GM21381 (cell line): ENCODE measurements around the gene HSP90AA1.
"Not testable (repeated sequence)": the region's sequence is repeated elsewhere in the genome, so short reads cannot be mapped to it uniquely, and the experiment has no call there.

Experiments
- ATAC-seq: cut with Tn5 transposase; IDR thresholded peaks from one replicate; pipeline ENCODE4 v1.9.1; 2021; ENCODE audit warnings: mild to moderate bottlenecking, moderate library complexity; ENCODE audit not compliant: unreplicated experiment

HSP90AA1 gene

DNA sequence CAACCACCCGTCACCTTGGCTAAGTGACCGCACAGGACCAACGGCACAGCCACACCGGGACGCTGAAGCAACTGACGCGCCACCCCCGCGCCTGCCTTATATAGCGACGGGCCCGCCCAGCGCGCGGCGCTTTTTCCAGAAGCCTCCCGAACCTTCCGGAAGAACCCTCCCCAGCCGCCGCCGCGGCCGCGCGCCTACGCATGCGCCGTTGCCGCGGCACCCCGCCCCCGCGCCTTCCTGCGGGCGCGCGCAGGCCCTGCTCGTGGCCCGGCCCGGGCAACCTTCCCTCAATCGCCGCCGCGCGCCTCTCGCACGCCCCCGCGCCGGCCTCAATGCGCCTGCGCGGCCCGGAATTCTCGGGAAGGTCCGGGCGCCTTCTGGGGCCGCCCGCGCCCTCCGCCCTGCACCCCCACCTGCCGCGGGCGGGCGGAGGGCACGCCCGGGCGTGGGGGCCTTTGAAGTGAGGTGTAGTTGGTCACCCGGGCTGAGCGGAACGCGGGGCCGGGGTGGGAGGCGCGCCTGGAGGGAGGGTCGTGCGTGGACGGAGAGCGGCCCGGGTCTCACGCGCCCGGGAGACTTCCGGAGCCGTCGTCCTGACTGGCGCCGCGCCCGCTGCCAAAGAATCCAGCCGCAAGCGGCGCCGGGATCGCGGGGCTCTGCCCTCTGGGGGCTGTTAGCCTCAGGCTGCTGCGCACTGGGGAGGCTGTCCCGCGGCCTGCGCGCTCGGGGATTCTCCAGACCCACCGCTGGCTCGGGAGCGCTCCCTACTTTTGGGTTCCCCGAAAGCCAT is at the start of gene HSP90AA1:
Gene HSP90AA1, minus strand, starts transcription at position 73 of the 790 bp plus-strand sequence. CDS start 666 bp downstream, outside the sequence.
- ATAC-seq, result peak; percentile 76

DNA sequence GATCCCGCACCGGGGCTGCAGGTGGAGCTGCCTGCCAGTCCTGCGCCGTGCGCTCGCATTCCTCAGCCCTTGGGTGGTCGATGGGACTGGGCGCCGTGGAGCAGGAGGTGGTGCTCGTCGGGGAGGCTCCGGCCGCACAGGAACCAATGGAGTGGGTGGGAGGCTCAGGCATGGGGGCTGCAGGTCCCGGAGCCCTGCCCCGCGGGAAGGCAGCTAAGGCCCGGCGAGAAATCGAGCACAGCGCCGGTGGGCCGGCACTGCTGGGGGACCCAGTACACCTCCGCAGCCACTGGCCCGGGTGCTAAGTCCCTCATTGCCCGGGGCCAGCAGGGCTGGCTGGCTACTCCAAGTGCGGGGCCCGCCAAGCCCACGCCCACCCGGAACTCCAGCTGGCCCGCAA is 48.6 kb upstream of the HSP90AA1 start:
- ATAC-seq, result not testable (repeated sequence)

DNA sequence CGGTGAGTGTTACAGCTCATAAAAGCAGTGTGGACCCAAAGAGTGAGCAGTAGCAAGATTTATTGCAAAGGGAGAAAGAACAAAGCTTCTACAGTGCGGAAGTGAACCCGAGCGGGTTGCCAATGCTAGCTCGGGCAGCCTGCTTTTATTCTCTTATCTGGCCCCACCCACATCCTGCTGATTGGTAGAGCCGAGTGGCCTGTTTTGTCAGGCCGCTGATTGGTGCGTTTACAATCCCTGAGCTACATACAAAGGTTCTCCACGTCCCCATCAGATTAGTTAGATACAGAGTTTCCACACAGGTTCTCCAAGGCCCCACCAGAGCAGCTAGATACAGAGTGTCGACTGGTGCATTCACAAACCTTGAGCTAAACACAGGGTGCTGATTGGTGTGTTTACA is 47.9 kb upstream of the HSP90AA1 start:
- ATAC-seq, result not testable (repeated sequence)

DNA sequence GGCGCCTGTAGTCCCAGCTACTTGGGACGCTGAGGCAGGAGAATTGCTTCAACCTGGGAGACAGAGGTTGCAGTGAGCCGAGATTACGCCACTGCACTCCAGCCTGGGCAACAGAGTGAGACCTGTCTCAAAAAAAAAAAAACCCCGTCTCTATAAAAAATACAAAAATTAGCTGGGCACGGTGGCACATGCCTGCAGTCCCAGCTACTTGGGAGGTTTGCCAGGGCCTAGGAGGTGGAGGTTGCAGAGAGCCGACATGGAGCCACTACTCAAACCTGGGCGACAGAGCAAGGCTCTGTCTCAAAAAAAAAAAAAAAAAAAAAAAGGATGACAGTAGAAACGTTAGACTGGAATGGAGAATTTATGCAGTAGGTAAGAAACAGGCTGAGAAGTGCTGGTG is 47.2 kb upstream of the HSP90AA1 start:
- not testable (repeated sequence) for ATAC-seq

DNA sequence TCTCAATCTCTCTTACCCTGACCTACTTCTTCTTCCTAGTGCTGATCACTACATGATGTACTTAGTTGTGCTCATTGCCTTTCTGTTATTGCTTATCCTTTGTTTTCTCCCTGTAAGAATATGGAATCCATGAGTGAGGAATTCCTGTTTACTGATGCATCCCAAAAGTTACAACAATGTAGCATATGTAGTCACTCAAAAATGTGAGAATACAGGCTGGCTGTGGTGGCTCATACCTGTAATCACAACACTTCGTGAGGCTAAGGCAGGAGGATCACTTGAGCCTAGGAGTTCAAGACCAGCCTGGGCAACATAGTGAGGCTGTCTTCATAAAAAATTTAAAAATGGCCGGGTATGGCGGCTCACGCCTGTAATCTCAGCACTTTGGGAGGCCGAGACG is 44.9 kb upstream of the HSP90AA1 start:
- ATAC-seq, result no peak

DNA sequence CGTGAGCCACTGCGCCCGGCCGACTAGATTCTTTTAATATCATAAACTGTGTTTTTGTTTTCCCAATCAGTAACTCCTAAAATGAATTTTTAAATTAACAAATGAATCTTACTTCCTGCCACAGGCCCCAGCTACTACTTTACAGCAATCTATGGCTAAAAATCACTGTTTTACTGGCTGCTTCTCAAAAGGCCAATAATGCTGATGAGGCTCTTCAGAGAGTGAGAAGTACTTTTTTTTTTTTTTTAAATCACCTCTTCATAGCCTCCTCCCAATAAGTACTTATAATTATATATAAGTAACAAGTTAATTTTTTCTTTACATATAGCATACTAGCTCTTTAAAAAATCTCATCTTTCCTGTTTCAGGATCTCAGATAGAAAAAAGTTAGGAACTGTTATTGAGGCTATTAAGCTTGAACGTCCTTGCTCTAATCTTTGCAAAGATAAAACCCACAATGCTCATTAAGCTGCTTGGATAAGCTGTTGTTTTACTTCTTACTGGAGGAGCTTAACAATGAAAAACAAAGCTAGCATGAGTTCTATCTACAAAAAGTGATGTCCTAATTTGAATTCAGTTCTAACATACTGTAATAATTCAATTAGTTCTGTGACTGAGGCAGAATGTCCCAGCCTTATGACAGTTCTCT is 40.1 kb upstream of the HSP90AA1 start:
- ATAC-seq, result no peak

DNA sequence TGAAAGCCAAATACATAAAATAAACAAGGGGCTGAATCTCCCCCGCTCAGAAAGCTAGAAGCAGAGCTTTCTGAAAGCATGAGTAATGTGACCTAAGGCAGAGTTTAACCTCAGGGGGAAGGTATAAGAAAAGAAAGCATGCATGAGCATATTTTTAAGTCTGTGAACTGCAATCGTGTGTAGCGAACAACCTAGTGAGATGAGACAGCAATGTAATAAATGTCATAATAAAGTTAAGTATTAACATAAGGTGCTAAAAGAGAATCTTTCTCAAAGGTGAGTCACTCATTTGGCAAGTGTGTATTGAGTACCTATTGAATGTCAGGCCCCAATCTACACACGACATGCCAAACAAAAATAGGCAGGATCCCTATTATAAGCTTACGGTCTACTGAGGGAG is 38.7 kb upstream of the HSP90AA1 start:
- ATAC-seq, result no peak

DNA sequence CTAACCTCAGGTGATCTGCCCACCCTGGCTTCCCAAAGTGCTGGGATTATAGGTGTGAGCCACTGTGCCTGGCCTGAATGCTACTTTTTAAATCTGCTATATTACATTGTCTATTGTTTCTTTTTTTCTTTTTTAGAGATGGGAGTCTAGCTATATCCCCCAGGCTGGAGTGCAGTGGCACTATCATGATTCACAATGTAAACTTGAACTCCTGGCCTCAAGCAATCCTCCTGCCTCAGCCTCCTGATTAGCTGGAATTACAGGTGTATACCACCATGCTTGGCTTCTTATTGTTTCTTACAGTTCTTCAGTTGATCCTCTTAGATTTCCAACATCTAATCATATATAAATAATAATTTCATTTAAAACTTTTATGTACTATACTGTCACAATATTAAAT is 37.6 kb upstream of the HSP90AA1 start:
- ATAC-seq, result no peak

DNA sequence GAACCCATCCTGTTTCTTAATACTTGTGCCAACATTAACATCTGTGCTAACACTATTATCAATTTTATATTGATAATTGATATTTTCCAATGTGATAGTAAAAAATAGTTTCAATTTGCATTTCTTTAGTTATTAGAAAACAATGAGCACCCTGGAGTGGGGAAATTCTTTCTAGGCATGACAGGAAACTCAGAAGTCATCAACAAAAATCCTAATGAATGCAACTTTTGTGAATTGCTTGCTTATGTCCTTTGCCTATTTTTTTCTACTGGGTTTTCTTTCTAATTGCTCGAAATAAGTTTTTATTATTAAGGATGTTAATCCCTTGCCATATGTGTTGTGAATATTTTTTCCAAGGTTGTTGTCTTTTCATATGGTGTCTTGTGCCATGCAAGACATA is 34.7 kb upstream of the HSP90AA1 start:
- ATAC-seq, result no peak

DNA sequence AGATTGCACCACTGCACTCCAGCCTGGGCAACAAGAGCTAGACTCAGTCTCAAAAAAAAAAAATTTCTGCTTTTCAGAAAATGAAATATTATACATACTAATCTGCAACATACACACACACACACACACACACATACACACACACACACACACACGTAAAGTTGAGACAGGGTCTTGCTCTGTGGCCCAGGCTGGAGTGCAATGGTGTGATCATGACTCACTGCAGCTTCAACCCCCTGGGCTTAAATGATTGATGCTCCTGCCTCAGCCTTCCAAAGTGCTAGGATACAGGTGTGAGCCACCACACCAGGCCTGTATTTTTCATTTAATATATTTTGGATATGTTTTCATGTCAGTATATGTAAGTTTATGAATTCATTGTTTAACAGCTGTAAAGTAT is 34.0 kb upstream of the HSP90AA1 start:
- ATAC-seq, result no peak

DNA sequence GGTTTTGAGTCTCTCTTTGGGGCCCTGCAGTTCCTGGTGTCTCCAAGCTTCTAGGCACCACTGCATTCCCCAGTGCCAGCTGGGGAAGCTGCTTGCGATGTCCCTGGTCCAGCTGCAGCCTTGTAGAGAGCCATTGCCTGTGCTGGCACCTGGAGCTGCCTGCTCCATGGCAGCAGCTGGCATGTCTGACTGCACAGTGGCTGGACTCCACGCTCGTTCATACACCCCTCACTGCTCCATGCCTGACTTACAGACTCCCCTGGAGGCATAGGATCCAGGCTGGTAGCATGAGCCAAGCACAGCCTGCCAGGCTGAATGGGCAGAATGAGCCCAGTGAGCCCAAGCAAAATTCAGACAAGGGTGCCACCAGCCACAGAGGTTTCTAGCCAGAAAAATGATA is 31.0 kb upstream of the HSP90AA1 start:
- no peak for ATAC-seq

DNA sequence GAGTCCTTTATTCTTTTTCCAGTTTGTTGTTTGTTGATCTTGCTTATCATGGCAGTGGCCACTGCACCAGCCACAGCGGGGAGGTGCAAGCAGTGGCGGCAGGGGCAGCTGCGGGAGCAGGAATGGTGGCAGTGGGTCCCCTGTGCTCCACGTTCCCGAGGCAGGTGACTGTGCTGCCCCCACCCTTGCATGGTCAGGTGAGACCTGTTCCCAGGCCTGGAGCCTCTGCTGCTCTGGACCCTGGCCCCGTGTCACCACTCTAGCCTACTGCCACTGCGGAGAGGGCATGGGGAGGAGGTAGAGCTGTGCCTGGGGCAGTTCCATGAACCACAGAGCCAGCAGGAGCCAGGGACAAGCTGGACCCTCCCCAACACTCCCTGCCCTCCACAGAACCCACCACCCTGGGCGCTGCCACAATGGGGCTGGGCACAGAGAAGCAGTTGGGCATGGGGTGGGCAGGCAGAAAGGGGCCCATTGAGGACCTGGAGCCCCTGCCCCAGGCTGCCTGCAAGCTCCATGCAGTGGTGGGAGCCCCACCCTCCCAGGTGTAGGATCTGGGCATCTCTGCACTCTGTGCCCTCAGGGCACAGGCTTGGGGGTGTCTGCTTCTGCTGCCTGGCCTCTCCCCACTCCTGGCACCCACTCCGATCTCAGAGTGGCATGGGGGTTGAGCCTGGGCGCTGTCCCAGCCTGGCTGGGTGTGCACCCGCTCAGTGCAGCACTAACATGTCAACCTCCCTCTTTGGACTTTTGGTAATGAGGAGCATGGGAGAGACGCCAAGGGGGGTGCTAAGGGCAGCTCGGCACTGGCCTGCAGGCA is 29.7 kb upstream of the HSP90AA1 start:
- ATAC-seq, result no peak

DNA sequence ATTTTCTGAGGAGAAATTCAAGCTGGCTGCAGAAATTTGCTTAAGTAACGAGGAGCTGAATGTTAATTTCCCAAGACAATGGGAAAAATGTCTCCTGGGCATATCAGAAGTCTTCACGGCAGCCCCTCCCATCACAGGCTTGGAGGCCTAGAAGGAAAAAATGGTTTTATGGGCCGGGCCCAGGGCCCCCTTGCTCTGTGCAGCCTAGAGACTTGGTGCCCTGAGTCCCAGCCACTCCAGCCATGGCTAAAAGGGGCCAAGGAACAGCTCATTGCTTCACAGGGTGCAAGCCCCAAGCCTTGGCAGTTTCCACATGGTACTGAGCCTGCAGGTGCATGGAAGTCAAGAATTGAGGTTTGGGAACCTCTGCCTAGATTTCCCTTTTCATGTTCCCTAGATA is 24.3 kb upstream of the HSP90AA1 start:
- ATAC-seq, result no peak

DNA sequence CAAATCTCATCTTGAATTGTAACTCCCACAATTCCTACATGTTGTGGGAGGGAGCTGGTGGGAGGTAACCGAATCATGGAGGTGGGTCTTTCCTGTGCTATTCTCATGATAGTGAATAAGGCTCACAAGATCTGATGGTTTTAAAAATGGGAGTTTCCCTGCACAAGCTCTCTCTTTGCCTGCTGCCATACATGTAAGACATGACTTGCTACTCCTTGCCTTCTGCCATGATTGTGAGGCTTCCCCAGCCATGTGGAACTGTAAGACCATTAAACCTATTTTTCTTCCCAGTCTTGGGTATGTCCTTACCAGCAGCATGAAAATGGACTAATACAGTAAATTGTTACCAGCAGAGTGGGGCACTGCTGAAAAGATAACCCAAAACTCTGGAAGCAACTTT is 22.5 kb upstream of the HSP90AA1 start:
- ATAC-seq, result not testable (repeated sequence)

DNA sequence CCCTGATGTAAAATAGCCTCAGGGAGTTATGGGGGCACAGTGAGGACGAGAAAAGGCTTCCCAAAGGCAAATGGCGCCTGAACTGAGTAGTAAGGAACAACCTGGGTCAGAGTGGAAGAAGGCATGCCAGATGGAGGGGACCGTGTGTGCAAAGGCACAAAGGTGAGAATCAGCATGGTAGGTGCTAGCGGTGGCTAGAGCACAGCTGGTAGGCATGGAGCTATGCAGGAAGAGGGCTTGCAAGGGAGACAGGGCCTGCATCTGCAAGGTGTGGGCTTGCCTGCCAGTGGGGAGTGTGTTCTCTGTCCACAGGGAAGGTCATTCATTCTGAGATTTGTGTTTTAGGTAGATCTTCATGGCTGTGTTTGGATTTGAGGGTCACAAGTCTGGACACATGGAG is 18.5 kb upstream of the HSP90AA1 start:
- no peak for ATAC-seq

DNA sequence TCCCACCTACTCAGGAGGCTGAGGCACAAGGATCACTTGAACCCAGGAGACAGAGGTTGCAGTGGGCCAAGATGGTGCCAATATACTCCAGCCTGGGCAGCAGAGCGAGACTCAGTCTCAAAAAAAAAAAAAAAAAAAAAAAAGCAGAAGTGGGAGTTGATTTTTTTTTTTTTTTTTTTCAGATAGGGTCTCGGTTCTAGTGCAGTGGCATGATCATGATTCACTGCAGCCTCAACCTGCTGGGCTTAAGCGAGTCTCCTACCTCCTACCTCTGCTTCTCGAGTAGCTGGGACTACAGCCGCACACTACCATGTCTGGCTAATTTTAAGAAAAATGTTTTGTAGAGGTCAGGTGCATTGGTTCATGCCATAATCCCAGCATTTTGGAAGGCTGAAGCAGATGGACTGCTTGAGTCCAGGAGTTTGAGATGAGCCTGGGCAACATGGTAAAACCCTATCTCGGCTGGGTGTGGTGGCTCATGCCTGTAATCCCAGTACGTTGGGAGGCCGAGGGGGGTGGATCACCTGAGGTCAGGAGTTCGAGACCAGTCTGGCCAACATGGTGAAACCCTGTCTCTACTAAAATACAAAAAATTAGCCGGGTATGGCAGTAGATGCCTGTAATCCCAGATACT is 16.3 kb upstream of the HSP90AA1 start:
- ATAC-seq, result no peak

DNA sequence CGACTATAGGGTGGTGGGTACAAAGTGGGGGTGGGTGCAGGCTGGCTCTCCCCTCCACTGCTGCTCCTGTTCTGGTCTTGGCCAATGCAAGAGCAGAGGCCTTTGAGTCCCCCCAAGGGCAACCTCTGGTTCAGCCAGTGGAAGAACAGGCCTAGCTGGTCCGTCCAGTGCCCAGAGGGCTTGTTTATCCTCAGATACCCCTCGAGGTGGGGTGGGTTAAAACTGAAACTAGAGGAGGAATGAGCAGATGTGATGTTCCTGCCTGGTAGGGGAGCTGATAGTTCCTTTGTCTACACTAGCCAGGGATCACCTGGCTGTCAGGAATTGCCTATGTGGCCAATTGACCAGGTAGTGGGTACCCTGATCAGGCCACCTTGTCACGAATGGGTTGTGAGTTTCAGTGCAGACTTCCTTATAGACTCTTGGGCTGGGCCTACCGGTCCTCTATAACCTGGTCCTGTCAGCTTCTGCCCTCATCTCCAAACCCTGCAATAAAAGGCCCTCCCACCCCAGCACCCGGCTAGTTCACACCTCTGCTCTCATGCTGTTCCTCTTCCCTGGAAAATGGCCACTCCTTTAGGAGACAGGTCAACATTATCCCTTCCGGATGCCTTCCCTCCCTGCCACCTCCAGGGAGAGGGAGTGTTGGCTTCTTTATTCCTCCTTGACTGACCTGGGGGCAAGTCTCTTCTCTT is 10.7 kb upstream of the HSP90AA1 start:
- no peak for ATAC-seq

DNA sequence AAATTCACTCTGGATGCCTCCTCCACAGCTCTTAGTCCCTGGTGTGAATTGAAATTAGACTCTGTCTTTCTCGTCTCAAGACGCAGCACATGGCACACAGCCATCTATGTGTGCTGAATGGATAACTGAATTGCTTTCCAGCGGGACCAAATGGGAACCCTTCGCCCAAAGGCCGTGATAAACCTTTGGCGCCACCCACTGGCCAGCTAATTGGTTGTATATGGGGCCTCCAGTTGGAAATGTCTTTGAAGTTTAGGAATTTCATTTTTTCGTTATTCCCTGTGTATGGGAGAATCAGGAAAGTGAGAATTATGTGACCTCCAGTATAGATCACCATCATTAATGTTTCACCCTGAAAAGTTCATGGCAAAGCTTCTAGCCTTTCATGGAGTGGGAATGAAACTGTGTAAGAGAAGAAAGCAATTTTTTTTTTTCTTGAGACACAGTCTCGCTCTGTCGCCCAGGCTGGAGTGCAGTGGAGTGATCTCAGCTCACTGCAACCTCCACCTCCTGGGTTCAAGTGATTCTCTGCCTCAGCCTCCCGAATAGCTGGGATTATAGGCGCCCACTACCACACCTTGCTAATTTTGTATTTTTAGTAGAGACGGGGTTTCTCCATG is 9.8 kb upstream of the HSP90AA1 start:
- peak; percentile 64 for ATAC-seq

DNA sequence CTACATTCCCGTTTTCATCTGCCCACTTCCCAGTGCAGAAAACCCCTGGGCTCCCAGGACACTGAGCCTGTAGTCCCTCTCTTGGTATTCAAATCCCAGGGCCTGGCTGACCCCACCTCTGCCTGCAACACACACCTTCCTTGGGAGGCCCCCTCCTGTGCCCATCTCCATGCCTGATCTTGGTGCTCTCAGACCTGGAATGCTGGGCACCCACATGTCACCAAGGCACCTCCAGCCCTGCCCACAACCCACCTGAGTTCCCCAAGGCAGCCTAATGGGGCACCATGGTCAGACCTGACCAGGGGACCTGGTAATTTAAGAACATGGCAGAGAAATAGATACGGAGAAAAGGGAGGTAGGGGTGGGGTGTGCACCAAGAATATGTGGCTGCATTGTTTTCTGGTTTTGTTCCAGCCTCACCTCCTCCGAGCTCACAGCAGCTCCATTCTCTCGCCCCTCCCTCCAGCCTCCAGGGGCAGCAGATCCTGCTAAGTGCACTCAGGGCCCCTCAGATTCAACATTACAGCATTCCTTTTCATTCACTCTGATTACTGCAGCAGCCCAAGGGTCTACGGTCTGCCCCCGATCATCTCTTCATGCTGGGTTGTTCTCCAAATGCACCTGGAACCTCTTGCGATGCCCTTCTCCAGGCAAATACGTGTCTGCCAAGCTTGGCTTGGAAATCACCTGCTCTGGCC is 9.2 kb upstream of the HSP90AA1 start:
- ATAC-seq, result no peak
